Mesothelial cell of epicardium (in vitro differentiated cells): ENCODE data around the gene KCNS3. TPM values are rescaled to one million over a fixed set of nuclear protein-coding genes. Genes with fewer than 3 reads are reported as not detected.

ENCODE experiments used
- DNase-seq, 2 experiments: peaks; one replicate each; pipeline ENCODE4 v3.0.0; 2021; ENCODE audit warnings: low spot score in 2 of 2; ENCODE audit not compliant: unreplicated experiment in 2 of 2
- H3K27ac Mint-ChIP-seq: 2 replicates; pipeline ENCODE4 v1.8.0; 2021; ENCODE audit warnings: mixed read lengths
- H3K27me3 Mint-ChIP-seq: 2 replicates; pipeline ENCODE4 v1.8.0; 2021; ENCODE audit warnings: low read depth, mixed read lengths
- H3K36me3 Mint-ChIP-seq: 2 replicates; pipeline ENCODE4 v1.8.0; 2021; ENCODE audit warnings: mixed read lengths
- H3K4me1 Mint-ChIP-seq: 2 replicates; pipeline ENCODE4 v1.8.0; 2021; ENCODE audit warnings: mixed read lengths
- H3K4me3 Mint-ChIP-seq: 2 replicates; pipeline ENCODE4 v1.8.0; 2021; ENCODE audit warnings: mild to moderate bottlenecking, moderate library complexity, mixed read lengths
- H3K9me3 Mint-ChIP-seq: 2 replicates; pipeline ENCODE4 v1.8.0; 2021; ENCODE audit warnings: mixed read lengths
- total RNA-seq: library from RNA; stranded (reverse); gene quantifications from 3 replicates; pipeline ENCODE4 v1.2.1, GENCODE V29; 2021
- TF ChIP-seq, protein P1 (sequence below): fragments of 200-600 bp; sonication (generic); IDR thresholded peaks from one replicate; pipeline ENCODE4 v1.5.0; 2021; ENCODE audit warnings: antibody characterized with exemption; ENCODE audit not compliant: unreplicated experiment

KCNS3 gene
- total RNA-seq, 1 donor from 2014 or later = 2.4 TPM

DNA sequence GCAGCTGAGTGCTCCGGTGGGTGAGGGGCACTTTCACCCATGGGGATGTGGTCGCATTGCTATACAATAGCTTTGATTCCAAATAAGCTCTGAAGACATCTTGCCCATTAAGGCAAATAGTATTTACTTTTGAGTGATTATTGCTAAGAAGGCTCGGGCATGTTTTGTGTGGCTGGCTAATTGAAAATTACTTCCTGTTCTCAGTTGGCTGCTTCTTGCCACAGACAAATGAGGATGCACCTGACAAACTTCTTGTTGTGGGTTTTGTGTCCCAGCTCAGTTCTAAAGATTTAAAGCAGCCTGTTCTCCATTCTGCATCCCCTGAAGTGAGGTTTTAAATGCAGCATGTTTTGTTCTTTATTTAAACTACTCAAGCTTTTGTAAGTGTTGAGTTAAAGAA is 88.3 kb downstream of the KCNS3 start:
- Mint-ChIP-seq H3K9me3 (no peaks in the 10 kb centered on the region), H3K27me3 (peaks cover 6% of the 10 kb centered on the region)

DNA sequence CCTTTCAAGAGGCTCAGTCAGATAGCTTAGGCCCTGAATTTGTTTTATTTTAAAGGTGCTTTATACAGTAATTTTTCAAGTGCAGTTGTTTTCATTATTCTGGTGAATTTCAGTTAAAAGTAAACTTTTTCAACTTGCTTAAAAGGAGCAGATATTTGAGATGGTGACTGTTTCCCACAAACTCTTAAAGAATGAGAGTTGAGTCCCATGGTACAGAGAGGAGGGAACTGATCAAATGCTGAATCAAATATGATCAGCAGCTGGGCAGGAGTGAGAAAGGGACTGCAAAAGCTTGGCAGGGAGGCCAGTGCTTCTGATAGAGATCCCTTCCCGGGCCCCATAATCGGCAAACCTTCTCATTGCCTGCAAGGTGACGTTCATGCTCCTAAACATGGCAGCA is 91.2 kb downstream of the KCNS3 start:
- DNase-seq = no peak
- TF ChIP-seq, protein P1, sequence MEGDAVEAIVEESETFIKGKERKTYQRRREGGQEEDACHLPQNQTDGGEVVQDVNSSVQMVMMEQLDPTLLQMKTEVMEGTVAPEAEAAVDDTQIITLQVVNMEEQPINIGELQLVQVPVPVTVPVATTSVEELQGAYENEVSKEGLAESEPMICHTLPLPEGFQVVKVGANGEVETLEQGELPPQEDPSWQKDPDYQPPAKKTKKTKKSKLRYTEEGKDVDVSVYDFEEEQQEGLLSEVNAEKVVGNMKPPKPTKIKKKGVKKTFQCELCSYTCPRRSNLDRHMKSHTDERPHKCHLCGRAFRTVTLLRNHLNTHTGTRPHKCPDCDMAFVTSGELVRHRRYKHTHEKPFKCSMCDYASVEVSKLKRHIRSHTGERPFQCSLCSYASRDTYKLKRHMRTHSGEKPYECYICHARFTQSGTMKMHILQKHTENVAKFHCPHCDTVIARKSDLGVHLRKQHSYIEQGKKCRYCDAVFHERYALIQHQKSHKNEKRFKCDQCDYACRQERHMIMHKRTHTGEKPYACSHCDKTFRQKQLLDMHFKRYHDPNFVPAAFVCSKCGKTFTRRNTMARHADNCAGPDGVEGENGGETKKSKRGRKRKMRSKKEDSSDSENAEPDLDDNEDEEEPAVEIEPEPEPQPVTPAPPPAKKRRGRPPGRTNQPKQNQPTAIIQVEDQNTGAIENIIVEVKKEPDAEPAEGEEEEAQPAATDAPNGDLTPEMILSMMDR = no peak
- H3K27ac Mint-ChIP-seq = no peak overlapping the region
- no peaks in the 10 kb centered on the region for H3K36me3 Mint-ChIP-seq
- H3K27me3 Mint-ChIP-seq = peaks cover 4% of the 10 kb centered on the region
- no peak overlapping the region for H3K4me3 Mint-ChIP-seq
- H3K9me3 Mint-ChIP-seq = no peaks in the 10 kb centered on the region
- peaks cover 14% of the 10 kb centered on the region for H3K4me1 Mint-ChIP-seq

More for the DNA sequence above, 88.3 kb downstream of the KCNS3 start:
- Mint-ChIP-seq H3K27ac (no peak overlapping the region), H3K36me3 (no peaks in the 10 kb centered on the region), H3K4me3 (no peak overlapping the region), H3K4me1 (peaks cover 12% of the 10 kb centered on the region)
- TF ChIP-seq, protein P1 = no peak
- DNase-seq = no peak

DNA sequence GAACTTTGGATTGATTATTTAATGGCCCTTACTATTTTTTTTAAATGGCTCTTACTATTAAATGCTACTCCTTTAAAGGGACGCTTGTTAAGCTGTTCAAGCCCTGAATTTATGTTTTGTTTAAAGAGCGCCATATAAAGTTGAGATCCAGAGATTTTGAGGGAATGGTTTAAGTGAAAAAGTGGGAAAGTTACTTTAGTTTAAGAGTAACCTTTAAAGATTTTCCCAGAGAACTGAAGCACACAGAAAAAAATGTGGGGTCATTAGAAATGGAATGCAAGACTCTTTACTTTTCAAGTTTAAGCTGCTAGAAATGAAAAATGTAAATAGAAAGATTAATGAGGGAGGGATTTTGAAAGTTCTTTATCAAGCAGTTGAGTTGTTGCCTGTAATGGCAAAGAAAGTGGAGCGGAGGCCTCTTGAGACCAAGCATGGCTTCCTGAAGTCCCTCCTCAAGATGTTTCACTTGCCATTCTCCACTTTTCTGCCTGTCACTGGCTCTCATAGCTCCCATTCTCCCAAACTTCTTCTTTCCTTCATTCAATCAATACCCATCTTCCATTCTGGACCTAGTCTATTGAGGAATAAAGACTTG is 93.2 kb downstream of the KCNS3 start:
- no peaks in the 10 kb centered on the region for H3K27me3 Mint-ChIP-seq
- no peak overlapping the region for H3K27ac Mint-ChIP-seq
- DNase-seq = no peak
- H3K4me1 Mint-ChIP-seq = peaks cover 14% of the 10 kb centered on the region
- H3K4me3 Mint-ChIP-seq = no peak overlapping the region
- TF ChIP-seq, protein P1 = no peak
- no peaks in the 10 kb centered on the region for H3K36me3 Mint-ChIP-seq
- no peaks in the 10 kb centered on the region for H3K9me3 Mint-ChIP-seq

DNA sequence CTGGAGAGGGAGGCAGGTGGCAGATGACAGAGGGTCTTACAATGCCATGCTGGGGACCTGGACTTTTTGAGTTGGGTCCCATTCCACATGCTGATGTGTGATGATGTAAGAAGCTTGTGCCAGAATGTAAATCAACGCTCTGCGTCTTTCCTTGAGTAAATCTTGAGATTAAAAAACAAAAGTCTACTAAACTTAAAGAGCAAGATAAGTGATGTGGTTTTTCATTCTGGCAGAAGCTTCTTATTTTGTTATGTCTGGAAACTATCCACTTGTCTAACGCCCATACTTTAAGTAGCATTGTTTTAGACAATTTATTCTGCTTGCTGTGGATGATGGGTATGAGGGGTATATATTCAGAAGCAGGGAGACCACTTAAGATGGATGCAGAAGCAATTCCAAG is 94.5 kb downstream of the KCNS3 start:
- TF ChIP-seq, protein P1 = no peak
- H3K9me3 Mint-ChIP-seq = no peaks in the 10 kb centered on the region
- DNase-seq = no peak
- H3K4me3 Mint-ChIP-seq = no peak overlapping the region
- no peaks in the 10 kb centered on the region for H3K27me3 Mint-ChIP-seq
- H3K27ac Mint-ChIP-seq = no peak overlapping the region
- no peaks in the 10 kb centered on the region for H3K36me3 Mint-ChIP-seq
- H3K4me1 Mint-ChIP-seq = peaks cover 14% of the 10 kb centered on the region

DNA sequence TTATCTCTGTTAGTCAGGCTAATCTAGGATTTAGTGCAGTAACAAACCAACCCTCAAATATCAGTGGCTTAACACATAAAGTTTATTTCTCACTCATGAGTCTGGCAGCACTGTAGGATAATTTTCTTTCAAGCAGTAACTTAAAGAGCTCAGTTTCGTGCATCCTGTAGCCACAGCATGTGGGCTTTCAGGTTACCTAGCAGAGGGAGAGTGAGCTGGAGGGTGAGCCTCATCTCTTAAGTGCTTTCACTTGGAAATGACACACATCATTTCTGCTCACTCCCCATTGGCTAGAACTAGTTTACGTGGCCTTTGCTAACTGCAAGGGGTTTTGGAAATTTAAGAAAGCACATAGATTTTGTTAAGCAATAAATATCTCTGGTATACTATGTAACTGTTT is 96.9 kb downstream of the KCNS3 start:
- H3K27ac Mint-ChIP-seq = no peak overlapping the region
- H3K36me3 Mint-ChIP-seq = no peaks in the 10 kb centered on the region
- no peaks in the 10 kb centered on the region for H3K9me3 Mint-ChIP-seq
- H3K4me3 Mint-ChIP-seq = no peak overlapping the region
- DNase-seq = no peak
- H3K27me3 Mint-ChIP-seq = no peaks in the 10 kb centered on the region
- H3K4me1 Mint-ChIP-seq = peaks cover 14% of the 10 kb centered on the region
- TF ChIP-seq, protein P1 = no peak
